HG02840 (cell line): ENCODE data around the gene SLIT3.

Experiments used
- ATAC-seq: cut with Tn5 transposase; IDR thresholded peaks from one replicate; pipeline ENCODE4 v1.9.1; 2021; ENCODE audit warnings: mild to moderate bottlenecking, moderate library complexity, moderate number of reproducible peaks; ENCODE audit not compliant: unreplicated experiment, low FRiP score

The SLIT3 gene

GRCh38 chr5:168984135-168984675 lies 316.7 kb downstream of the SLIT3 start:
- ATAC-seq = no peak

- ATAC-seq = no peak
Observed at GRCh38 chr5:168979135-168979534, 321.8 kb downstream of the SLIT3 start.

GRCh38 chr5:168978500-168978899 lies 322.4 kb downstream of the SLIT3 start:
- no peak for ATAC-seq

GRCh38 chr5:168978015-168978414 lies 322.9 kb downstream of the SLIT3 start:
- ATAC-seq = no peak

GRCh38 chr5:168976311-168976970 lies 324.5 kb downstream of the SLIT3 start:
- no peak for ATAC-seq

GRCh38 chr5:168975331-168975730 lies 325.6 kb downstream of the SLIT3 start:
- no peak for ATAC-seq

GRCh38 chr5:168974082-168974481 lies 326.9 kb downstream of the SLIT3 start:
- ATAC-seq = no peak

GRCh38 chr5:168972731-168973130 lies 328.2 kb downstream of the SLIT3 start:
- ATAC-seq = no peak

GRCh38 chr5:168971100-168971499 lies 329.8 kb downstream of the SLIT3 start:
- no peak for ATAC-seq

GRCh38 chr5:168969326-168969886 lies 331.5 kb downstream of the SLIT3 start:
- no peak for ATAC-seq

- ATAC-seq = no peak
Observed at GRCh38 chr5:168967882-168968620, 332.9 kb downstream of the SLIT3 start.

GRCh38 chr5:168965638-168966037 lies 335.3 kb downstream of the SLIT3 start:
- no peak for ATAC-seq

GRCh38 chr5:168964182-168964581 lies 336.8 kb downstream of the SLIT3 start:
- ATAC-seq = no peak

GRCh38 chr5:168962306-168962705 lies 338.6 kb downstream of the SLIT3 start:
- ATAC-seq = no peak

GRCh38 chr5:168961681-168962080 lies 339.3 kb downstream of the SLIT3 start:
- ATAC-seq = no peak

GRCh38 chr5:168960497-168960896 lies 340.4 kb downstream of the SLIT3 start:
- no peak for ATAC-seq

GRCh38 chr5:168953351-168953750 lies 347.6 kb downstream of the SLIT3 start:
- no peak for ATAC-seq

GRCh38 chr5:168952196-168952595 lies 348.7 kb downstream of the SLIT3 start:
- ATAC-seq = no peak

- ATAC-seq = no peak
Observed at GRCh38 chr5:168951769-168952168, 349.2 kb downstream of the SLIT3 start.

GRCh38 chr5:168951356-168951755 lies 349.6 kb downstream of the SLIT3 start:
- ATAC-seq = no peak

- ATAC-seq = no peak
Observed at GRCh38 chr5:168950241-168950951, 350.5 kb downstream of the SLIT3 start.
